Peyer's patch (tissue), 4 donors: Measurements from ENCODE around the gene TNFSF12.

ENCODE experiments used
- CTCF ChIP-seq, 6 experiments: fragments of 450-650 bp in 4 of 6; fragments of 200-600 bp in 2 of 6; sonication (generic) in 1 of 6; IDR thresholded peaks; one replicate each; pipeline ENCODE4 v1.5.1; 2017 to 2019; ENCODE audit warnings: antibody characterized with exemption in 6 of 6, mild to moderate bottlenecking in 3 of 6, moderate library complexity in 1 of 6
- POLR2A ChIP-seq, 2 donors: fragments of 450-650 bp; IDR thresholded peaks; one replicate each; pipeline ENCODE4 v1.5.1; 2017; ENCODE audit warnings: antibody characterized with exemption in 2 of 2, mild to moderate bottlenecking in 2 of 2, moderate library complexity in 2 of 2

DNA sequence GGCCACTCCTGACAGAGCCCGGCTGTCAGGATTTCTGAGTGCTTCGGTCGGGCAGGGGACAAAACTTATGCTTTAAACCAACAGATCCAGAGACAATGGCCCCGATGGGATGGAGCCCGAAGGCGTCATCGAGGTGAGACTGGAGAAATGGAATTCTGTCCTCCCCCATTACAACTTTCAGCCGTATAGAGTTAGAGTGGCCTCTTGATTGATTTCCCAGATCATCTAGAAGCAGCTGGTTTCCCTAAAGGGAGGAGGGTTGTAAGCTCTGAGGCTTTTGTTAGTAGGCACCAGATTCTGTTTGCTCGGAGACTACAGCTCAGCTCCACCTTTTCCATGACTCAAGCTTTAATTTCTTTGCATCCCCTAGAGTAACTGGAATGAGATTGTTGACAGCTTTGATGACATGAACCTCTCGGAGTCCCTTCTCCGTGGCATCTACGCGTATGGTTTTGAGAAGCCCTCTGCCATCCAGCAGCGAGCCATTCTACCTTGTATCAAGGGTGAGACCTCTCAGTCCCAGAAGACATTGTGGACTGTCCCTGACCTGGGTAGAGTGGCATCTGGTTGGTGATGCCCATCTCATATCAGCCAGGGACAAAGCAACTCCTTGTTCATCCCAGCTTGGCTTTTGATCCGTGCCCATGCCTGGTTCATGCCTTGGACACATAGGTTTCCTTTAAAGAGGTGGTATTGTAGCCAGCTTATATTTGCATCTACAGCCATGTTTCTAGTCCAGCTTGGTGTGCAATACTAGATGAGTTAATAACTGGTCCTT is 25.5 kb downstream of the TNFSF12 start:
- TF ChIP-seq CTCF (IDR thresholded peaks at IDR 0.05) = no peak
- no peak for TF ChIP-seq POLR2A (IDR thresholded peaks at IDR 0.05)
